ENCODE measurements around the gene KYNU.
"Not testable (repeated sequence)": the region's sequence is repeated elsewhere in the genome, so short reads cannot be mapped to it uniquely, and the experiment has no call there.

KYNU gene

DNA sequence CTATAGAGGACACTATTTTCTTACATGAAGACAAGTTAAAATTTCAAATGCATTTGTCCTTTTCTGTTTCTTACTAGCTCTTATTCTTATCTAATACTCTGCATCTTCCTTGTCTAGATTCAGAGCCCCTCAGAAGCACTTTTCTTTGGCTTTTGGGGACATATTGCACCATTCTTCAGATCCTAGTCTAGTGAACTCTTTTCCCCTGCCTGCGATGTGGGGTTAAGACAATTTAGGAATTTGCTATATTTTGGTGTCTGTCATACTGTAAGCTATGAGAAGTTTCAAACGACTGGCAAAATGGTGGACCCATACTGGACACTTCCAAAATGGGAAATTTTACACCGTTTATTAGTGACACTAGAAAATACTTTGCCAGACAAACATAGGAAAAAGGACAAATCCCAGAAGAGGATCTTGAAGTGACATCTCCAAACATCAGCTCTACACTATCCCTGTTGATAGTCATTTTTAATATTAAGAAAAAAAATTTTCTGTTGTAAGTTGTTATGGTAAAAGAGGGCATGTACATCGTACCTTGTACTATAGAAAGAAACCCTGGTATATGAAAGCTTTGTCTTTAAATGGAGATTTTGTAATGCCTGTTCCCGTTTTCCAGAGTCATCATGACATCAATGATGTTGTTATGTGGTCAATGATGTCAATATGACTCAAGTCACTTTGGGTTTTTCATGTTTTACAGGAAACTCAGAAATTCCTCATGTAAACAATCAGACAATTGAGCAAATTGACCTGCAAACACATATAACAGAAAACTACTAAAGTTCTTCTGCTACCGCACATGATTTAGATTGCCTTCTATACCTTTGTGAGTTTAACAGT is 4.4 kb upstream of the KYNU start:
- no peak for DNase-seq

GRCh38 chr2:142873831-142874287 is 3.6 kb upstream of the KYNU start:
- no peak for DNase-seq

GRCh38 chr2:142874293-142874814 is 3.1 kb upstream of the KYNU start:
- DNase-seq, result no peak

DNA sequence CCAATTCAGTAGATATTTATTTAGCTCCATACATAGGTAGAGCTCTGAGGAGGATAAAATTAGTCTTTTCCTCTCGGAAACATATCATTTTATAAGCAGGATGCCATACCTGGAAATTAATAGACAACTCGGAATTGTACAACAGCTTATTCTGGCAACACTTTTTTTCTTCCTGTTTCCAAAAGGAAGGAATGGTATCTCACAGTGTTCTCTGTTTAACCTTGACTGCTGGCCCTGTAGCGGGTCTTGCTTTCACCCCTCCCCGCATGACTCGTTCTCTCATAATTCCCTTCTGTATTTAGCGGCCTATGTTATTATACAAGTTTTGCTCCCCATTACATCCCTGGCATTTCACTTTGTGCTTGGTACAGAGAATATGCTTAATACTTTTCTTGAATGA is 2.5 kb upstream of the KYNU start:
- no peak for DNase-seq

DNA sequence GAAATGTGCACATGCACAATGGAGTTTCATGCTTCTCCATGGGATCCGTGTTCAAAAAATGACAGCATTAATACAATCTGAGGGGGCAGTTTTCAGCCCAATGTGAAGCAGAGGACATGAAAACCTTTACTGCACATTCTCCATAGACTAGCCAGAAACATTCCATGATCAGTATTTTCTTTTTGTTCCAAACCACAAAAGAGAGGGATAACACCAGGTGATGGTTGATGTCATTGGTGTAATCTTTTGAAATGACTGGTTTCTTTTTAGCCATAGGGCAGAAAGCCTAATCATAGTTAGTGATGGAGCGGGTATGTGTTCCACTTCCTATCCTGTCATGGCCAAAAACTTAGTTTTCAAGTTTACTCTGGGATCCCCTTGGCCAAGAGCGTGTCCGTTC is 1.8 kb upstream of the KYNU start:
- no peak for DNase-seq

GRCh38 chr2:142876423-142876822 is 1.0 kb upstream of the KYNU start:
- peak; percentile 55 for DNase-seq

- no peak for DNase-seq
These were observed 691 bp downstream of the KYNU start for GRCh38 chr2:142878031-142878678.

- no peak for DNase-seq
These were observed 1.7 kb downstream of the KYNU start for GRCh38 chr2:142879151-142879550.

GRCh38 chr2:142880279-142880678 is 2.8 kb downstream of the KYNU start:
- no peak for DNase-seq

- no peak for DNase-seq
These were observed 4.2 kb downstream of the KYNU start for GRCh38 chr2:142881619-142882018.

DNA sequence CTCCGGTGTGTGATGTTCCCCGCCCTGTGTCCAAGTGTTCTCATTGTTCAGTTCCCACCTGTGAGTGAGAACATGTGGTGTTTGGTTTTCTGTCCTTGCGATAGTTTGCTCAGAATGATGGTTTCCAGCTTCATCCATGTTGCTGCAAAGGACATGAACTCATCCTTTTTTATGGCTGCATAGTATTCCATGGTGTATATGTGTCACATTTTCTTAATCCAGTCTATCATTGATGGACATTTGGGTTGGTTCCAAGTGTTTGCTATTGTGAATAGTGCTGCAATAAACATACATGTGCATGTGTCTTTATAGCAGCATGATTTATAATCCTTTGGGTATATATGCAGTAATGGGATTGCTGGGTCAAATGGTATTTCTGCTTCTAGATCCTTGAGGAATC is 5.0 kb downstream of the KYNU start:
- not testable (repeated sequence) for DNase-seq

DNA sequence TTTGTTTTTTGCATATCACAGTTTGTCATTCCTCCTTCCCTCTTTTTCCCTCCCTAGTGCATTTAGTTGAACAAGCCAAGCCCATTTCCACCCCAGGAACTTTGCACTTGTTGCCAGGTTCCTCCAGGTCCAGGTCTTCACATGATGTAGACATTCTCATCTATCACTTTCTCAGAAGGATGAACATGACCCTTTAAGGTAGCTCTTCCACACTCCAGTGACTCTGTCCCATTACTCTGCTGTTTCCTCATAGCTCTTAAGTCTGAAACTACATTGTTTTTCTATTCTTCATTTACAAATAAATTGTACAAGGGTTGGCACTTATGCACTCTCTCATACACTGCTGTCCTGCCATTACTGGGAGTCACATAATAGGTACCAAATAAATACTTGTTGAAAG is 6.1 kb downstream of the KYNU start:
- DNase-seq, result no peak

DNA sequence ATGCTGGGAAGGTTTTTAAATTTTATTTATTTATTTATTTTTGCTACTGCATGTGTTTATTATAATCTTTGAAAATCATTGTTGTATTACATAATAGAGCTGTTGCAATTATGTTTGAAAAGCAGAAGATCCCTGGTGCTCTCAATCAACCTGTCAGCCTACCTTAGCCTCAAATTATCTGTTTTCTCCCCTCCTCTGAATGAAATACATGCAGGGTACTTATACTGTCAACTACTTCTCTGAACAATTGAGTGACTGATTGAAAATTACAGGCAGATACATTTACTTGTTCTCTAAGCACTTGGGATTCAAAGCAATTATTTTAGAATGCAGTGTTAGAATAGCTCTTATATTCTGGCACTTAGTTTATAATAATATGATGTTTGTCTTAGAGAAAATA is 8.1 kb downstream of the KYNU start:
- no peak for DNase-seq

DNA sequence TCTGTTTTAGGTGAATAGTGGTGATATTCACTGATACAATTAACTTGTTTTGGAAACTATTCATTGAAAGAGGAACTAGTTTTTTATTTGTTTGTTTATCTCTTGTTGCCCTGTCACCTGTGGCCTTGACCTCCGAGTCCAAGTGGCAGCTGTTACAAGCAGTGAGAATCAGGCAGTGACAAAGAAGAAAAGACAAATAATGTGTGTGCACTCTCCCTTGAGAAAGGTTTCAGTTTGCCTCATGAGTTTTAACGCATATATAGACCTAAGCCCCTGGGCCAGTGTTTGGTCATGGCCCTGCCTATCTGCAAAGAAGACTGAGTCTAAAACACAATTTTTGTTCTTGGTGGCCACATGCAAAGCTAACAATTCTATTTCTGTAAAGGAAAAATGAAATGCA is 15.3 kb downstream of the KYNU start:
- DNase-seq, result peak; percentile 6

GRCh38 chr2:142893241-142893640 is 15.8 kb downstream of the KYNU start:
- DNase-seq, result no peak

- DNase-seq, result no peak
These were observed 20.3 kb downstream of the KYNU start for GRCh38 chr2:142897807-142898206.

- DNase-seq, result not testable (repeated sequence)
These were observed 22.9 kb downstream of the KYNU start for GRCh38 chr2:142900327-142900726.

GRCh38 chr2:142901780-142902179 is 24.3 kb downstream of the KYNU start:
- no peak for DNase-seq

GRCh38 chr2:142903726-142904125 is 26.3 kb downstream of the KYNU start:
- DNase-seq, result not testable (repeated sequence)

GRCh38 chr2:142907653-142908052 is 30.2 kb downstream of the KYNU start:
- DNase-seq, result no peak

DNA sequence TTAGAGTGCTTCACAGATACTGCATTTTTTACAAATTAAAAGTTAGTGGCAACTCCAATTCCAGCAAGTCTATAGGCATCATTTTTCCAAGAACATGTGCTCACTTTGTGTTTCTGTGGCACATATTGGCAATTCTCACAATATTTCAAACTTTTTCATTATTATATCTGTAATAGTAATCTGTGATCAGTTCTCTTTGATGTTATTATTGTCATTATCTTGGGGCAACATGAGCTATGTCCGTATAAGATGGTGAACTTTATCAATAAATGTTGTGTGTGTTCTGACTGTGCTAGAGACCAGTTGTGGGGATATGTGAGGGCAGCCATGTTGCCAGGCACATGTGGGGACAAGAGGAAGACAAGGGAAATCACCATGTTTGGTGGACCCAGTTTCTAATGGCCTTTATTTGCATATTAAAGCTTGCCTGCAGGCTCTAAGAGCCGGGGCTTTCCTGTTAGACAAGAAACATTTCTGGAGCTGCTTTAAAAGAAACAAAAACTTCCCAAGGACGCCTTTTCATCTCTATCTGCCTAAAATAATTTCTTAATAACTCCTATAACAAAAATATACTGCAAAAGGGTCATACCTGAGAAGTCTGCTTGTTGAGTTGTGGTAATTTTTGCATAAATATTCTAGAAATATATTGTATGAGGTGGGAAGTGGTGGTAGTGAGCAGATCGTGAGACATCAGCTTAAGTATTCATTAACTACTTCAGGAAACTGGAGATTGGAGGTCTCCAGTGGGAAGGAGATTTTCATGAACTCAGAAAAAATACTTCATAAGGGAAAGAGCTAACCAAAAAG is 37.2 kb downstream of the KYNU start:
- no peak for DNase-seq

- DNase-seq, result no peak
These were observed 38.0 kb downstream of the KYNU start for GRCh38 chr2:142915502-142915901.

DNA sequence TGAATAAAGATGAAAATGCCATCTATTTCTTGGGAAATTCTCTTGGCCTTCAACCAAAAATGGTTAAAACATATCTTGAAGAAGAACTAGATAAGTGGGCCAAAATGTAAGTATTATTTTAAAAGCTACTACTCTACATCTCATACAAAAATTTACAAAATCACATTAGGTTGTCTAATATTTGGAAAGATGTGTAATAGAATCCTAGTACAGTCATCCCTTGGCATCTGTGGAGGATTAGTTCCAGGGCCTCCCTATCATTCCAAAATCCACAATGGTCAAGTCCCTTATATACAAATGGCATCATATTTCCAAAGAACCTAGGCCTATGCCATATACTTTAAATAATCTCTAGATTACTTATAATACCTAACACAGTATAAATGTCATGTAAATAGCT is 41.2 kb downstream of the KYNU start:
- no peak for DNase-seq

All from hematopoietic multipotent progenitor cell treated with erythropoietin and hydrocortisone succinate and interleukin-3 and kit ligand, for 4 days (in vitro differentiated cells).